HepG2 (cell line): ENCODE data around the gene TRMT112. TPM values are rescaled to one million over a fixed set of nuclear protein-coding genes. Genes with fewer than 3 reads are reported as not detected.

Experiments
- ATF7 ChIP-seq, 2 experiments: fragments of 450-650 bp in 1 of 2; sonication (generic) in 1 of 2; formaldehyde crosslinking in 1 of 2; IDR thresholded peaks; 2 replicates each; pipeline versions ENCODE4 v1.4.0 to v1.6.1; 2016 to 2020; ENCODE audit warnings: antibody characterized with exemption in 1 of 2, mild to moderate bottlenecking in 1 of 2, missing genetic modification reagents in 1 of 2
- IRF1 ChIP-seq: sonication (generic); formaldehyde crosslinking; IDR thresholded peaks from 2 replicates; pipeline ENCODE4 v1.4.0; 2020; ENCODE audit warnings: low read depth, mild to moderate bottlenecking, missing genetic modification reagents
- KAT8 ChIP-seq: IDR thresholded peaks from 2 replicates; pipeline ENCODE4 v1.6.1; 2016; ENCODE audit warnings: missing genetic modification reagents, missing compliant biosample characterization
- PCBP1 ChIP-seq: fragments of 200-400 bp; formaldehyde crosslinking; IDR thresholded peaks from 2 replicates; pipeline ENCODE4 v1.6.1; 2017; ENCODE audit warnings: mild to moderate bottlenecking, low read depth, low read length, borderline replicate concordance
- PHF21A ChIP-seq: sonication (generic); formaldehyde crosslinking; IDR thresholded peaks from 2 replicates; pipeline ENCODE4 v1.5.0; 2020; ENCODE audit warnings: mild to moderate bottlenecking, missing genetic modification reagents
- SOX5 ChIP-seq: IDR thresholded peaks from 2 replicates; pipeline ENCODE4 v1.6.1; 2016; ENCODE audit warnings: borderline replicate concordance
- THAP11 ChIP-seq: IDR thresholded peaks from 2 replicates; pipeline ENCODE4 v1.6.1; 2016; ENCODE audit warnings: missing biosample characterization, missing genetic modification reagents
- ZFP41 ChIP-seq: sonication (generic); formaldehyde crosslinking; IDR thresholded peaks from 2 replicates; pipeline ENCODE4 v1.4.0; 2020; ENCODE audit warnings: mild to moderate bottlenecking, missing genetic modification reagents, borderline replicate concordance
- ZFP82 ChIP-seq: sonication (generic); formaldehyde crosslinking; IDR thresholded peaks from 2 replicates; pipeline ENCODE4 v1.5.1; 2020; ENCODE audit warnings: mild to moderate bottlenecking, missing genetic modification reagents, borderline replicate concordance
- ZNF124 ChIP-seq: sonication (generic); formaldehyde crosslinking; IDR thresholded peaks from 2 replicates; pipeline ENCODE4 v1.4.0; 2020; ENCODE audit warnings: missing genetic modification reagents
- ZNF224 ChIP-seq: sonication (generic); formaldehyde crosslinking; IDR thresholded peaks from 2 replicates; pipeline ENCODE4 v1.5.0; 2020; ENCODE audit warnings: mild to moderate bottlenecking, missing genetic modification reagents
- ZNF367 ChIP-seq: sonication (generic); formaldehyde crosslinking; IDR thresholded peaks from 2 replicates; pipeline ENCODE4 v1.4.0; 2020; ENCODE audit warnings: missing genetic modification reagents, borderline replicate concordance
- ZNF570 ChIP-seq: sonication (generic); formaldehyde crosslinking; IDR thresholded peaks from 2 replicates; pipeline ENCODE4 v1.4.0; 2020; ENCODE audit warnings: mild to moderate bottlenecking, missing genetic modification reagents, borderline replicate concordance
- ZNF670 ChIP-seq: sonication (generic); formaldehyde crosslinking; IDR thresholded peaks from 2 replicates; pipeline ENCODE4 v1.8.0; 2022; ENCODE audit warnings: mild to moderate bottlenecking, missing genetic modification reagents, borderline replicate concordance
- ZNF710 ChIP-seq: sonication (generic); formaldehyde crosslinking; IDR thresholded peaks from 2 replicates; pipeline ENCODE4 v1.5.0; 2020; ENCODE audit warnings: mild to moderate bottlenecking, missing genetic modification reagents, borderline replicate concordance
- ZNF775 ChIP-seq: sonication (generic); formaldehyde crosslinking; IDR thresholded peaks from 2 replicates; pipeline ENCODE4 v1.4.0; 2020; ENCODE audit warnings: missing genetic modification reagents, mild to moderate bottlenecking, moderate library complexity, borderline replicate concordance
- ZNF781 ChIP-seq: sonication (generic); formaldehyde crosslinking; IDR thresholded peaks from 2 replicates; pipeline ENCODE4 v1.5.1; 2020; ENCODE audit warnings: borderline replicate concordance, mild to moderate bottlenecking, missing genetic modification reagents; ENCODE audit errors: not compliant biosample characterization
- ZNF792 ChIP-seq: IDR thresholded peaks from 2 replicates; pipeline ENCODE4 v1.6.1; 2016
- polyA plus RNA-seq, 8 experiments: library from polyadenylated mRNA; depleted of rRNA in 3 of 8; stranded (reverse) in 7 of 8; unstranded in 1 of 8; fragments of >200 nt; fragmentation: Illumina TruSeq in 4 of 8; extraction: Trizol in 4 of 8; gene quantifications; 2 replicates each; pipeline versions ENCODE4 v1.2.1 to v1.2.3, GENCODE V29; 2011 to 2016; ENCODE audit warnings: low read depth in 4 of 8, missing spikeins in 1 of 8, mixed read lengths in 1 of 8; ENCODE audit not compliant: insufficient read depth in 1 of 8
- total RNA-seq, 5 experiments: library from RNA; depleted of rRNA; stranded (reverse); fragments of >200 nt; fragmentation: Illumina TruSeq; extraction: Trizol; gene quantifications; 2 replicates each; pipeline ENCODE4 v1.2.3, GENCODE V29; 2016; ENCODE audit warnings: low read depth in 1 of 5
- TF ChIP-seq, protein P1 (sequence below): sonication (generic); formaldehyde crosslinking; IDR thresholded peaks from 2 replicates; pipeline ENCODE4 v1.8.0; 2022; ENCODE audit warnings: missing genetic modification reagents, mild to moderate bottlenecking, inconsistent platforms, borderline replicate concordance
- TF ChIP-seq, protein P2 (sequence below): fragments of 450-650 bp; IDR thresholded peaks from 2 replicates; pipeline ENCODE4 v1.6.1; 2017; ENCODE audit warnings: mild to moderate bottlenecking
- TF ChIP-seq, protein P3 (sequence below), 2 experiments: fragments of 450-650 bp in 1 of 2; sonication (generic) in 1 of 2; formaldehyde crosslinking; IDR thresholded peaks; 2 replicates each; pipeline versions ENCODE4 v1.5.0 to v1.8.0; 2020 to 2022; ENCODE audit warnings: mild to moderate bottlenecking in 1 of 2, missing genetic modification reagents in 1 of 2

Gene TRMT112
- total and polyA plus RNA-seq, 2 of the 13 experiments (the other 11 are each of a cell fraction or from before 2014, with no cell fraction given) = 186 to 409 TPM

DNA sequence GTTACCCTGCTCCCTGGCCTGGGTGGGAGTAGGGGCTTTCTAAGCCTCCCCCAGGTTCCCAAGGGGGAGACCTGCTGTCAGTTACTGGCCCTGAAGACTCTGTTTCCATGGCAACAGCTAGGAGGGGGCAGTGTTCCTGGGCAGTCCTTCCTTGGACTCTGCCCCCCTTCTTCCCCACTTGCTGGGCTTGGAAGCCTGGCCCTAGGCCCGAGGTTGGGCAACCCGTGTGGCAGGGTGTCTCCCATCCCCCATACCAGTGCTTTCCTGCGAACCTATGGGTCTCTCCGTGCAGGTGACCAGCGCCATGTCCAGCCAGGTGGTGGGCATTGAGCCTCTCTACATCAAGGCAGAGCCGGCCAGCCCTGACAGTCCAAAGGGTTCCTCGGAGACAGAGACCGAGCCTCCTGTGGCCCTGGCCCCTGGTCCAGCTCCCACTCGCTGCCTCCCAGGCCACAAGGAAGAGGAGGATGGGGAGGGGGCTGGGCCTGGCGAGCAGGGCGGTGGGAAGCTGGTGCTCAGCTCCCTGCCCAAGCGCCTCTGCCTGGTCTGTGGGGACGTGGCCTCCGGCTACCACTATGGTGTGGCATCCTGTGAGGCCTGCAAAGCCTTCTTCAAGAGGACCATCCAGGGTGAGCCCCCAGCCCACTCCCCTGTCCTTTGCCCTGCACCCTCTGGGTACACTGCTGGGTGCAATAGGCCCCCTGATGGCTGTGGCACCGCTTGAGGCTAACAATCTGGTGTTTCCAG, 10.3 kb downstream of the TRMT112 start (continued):
- TF ChIP-seq, protein P1, sequence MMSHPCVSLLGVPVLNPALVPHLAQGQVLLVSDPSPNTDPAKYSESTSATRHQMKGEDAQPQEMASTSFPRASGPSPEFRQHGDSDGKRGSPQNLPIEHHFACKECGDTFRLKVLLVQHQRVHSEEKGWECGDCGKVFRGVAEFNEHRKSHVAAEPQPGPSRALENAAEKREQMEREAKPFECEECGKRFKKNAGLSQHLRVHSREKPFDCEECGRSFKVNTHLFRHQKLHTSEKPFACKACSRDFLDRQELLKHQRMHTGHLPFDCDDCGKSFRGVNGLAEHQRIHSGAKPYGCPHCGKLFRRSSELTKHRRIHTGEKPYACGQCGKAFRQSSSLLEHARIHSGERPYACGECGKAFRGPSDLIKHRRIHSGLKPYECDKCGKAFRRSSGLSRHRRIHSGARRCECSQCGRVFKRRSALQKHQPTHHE = no peak
- no peak for TF ChIP-seq PHF21A (CRISPR knock-in tag)
- TF ChIP-seq ZFP82 = no peak
- peak; percentile 24; the same call in 1 of the 2 replicates for TF ChIP-seq THAP11
- peak; percentile 31; the same call in 1 of the 2 replicates for TF ChIP-seq SOX5 (CRISPR knock-in tag)
- no peak for TF ChIP-seq ZNF124 (CRISPR knock-in tag)
- TF ChIP-seq ZNF224 (CRISPR knock-in tag) = no peak
- TF ChIP-seq, protein P2, sequence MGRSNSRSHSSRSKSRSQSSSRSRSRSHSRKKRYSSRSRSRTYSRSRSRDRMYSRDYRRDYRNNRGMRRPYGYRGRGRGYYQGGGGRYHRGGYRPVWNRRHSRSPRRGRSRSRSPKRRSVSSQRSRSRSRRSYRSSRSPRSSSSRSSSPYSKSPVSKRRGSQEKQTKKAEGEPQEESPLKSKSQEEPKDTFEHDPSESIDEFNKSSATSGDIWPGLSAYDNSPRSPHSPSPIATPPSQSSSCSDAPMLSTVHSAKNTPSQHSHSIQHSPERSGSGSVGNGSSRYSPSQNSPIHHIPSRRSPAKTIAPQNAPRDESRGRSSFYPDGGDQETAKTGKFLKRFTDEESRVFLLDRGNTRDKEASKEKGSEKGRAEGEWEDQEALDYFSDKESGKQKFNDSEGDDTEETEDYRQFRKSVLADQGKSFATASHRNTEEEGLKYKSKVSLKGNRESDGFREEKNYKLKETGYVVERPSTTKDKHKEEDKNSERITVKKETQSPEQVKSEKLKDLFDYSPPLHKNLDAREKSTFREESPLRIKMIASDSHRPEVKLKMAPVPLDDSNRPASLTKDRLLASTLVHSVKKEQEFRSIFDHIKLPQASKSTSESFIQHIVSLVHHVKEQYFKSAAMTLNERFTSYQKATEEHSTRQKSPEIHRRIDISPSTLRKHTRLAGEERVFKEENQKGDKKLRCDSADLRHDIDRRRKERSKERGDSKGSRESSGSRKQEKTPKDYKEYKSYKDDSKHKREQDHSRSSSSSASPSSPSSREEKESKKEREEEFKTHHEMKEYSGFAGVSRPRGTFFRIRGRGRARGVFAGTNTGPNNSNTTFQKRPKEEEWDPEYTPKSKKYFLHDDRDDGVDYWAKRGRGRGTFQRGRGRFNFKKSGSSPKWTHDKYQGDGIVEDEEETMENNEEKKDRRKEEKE = no peak
- TF ChIP-seq ZFP41 (CRISPR knock-in tag) = no peak
- no peak for TF ChIP-seq KAT8 (CRISPR knock-in tag)
- no peak for TF ChIP-seq ATF7 (IDR thresholded peaks at IDR 0.05)
- TF ChIP-seq ATF7 (CRISPR knock-in tag; IDR thresholded peaks at IDR 0.05) = no peak
- no peak for TF ChIP-seq ZNF367 (CRISPR knock-in tag)
- TF ChIP-seq ZNF710 (CRISPR knock-in tag) = no peak
- TF ChIP-seq ZNF775 = no peak
- TF ChIP-seq, protein P3, sequence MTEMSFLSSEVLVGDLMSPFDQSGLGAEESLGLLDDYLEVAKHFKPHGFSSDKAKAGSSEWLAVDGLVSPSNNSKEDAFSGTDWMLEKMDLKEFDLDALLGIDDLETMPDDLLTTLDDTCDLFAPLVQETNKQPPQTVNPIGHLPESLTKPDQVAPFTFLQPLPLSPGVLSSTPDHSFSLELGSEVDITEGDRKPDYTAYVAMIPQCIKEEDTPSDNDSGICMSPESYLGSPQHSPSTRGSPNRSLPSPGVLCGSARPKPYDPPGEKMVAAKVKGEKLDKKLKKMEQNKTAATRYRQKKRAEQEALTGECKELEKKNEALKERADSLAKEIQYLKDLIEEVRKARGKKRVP (CRISPR knock-in tag; IDR thresholded peaks at IDR 0.05) = no peak
- TF ChIP-seq IRF1 = no peak
- no peak for TF ChIP-seq ZNF670 (CRISPR knock-in tag)
- no peak for TF ChIP-seq PCBP1
- no peak for TF ChIP-seq ZNF570 (CRISPR knock-in tag)
- TF ChIP-seq ZNF781 (CRISPR knock-in tag) = no peak
- no peak for TF ChIP-seq ZNF792
